Tibial nerve (tissue), 4 donors: ENCODE measurements around the gene EYS.

ENCODE experiments used
- CTCF ChIP-seq, 5 experiments: fragments of 200-600 bp in 3 of 5; fragments of 450-650 bp in 2 of 5; sonication (generic) in 3 of 5; IDR thresholded peaks; one replicate each; pipeline ENCODE4 v1.5.1; 2016 to 2019; ENCODE audit warnings: antibody characterized with exemption in 5 of 5, mild to moderate bottlenecking in 3 of 5, moderate library complexity in 2 of 5
- EP300 ChIP-seq, 2 donors: sonication (generic); formaldehyde crosslinking; IDR thresholded peaks; one replicate each; pipeline ENCODE4 v1.6.1; 2017; ENCODE audit warnings: antibody characterized with exemption in 2 of 2, mild to moderate bottlenecking in 1 of 2
- POLR2A ChIP-seq, 2 donors: fragments of 450-650 bp; IDR thresholded peaks; one replicate each; pipeline ENCODE4 v1.6.1; 2017; ENCODE audit warnings: antibody characterized with exemption in 2 of 2, mild to moderate bottlenecking in 2 of 2, moderate library complexity in 2 of 2

- TF ChIP-seq CTCF (IDR thresholded peaks at IDR 0.05) = no peak
- TF ChIP-seq POLR2A (IDR thresholded peaks at IDR 0.05) = no peak
- no peak for TF ChIP-seq EP300 (IDR thresholded peaks at IDR 0.05)
Measured at GRCh38 chr6:64445038-64445437, 1262.0 kb downstream of the EYS start.
